GM19238 (cell line): ENCODE measurements around the gene N4BP3.
"Not testable (repeated sequence)": the region's sequence is repeated elsewhere in the genome, so short reads cannot be mapped to it uniquely, and the experiment has no call there.

Source experiments
- DNase-seq: peaks from one replicate; pipeline ENCODE4 v3.0.0; 2011; ENCODE audit warnings: low spot score; ENCODE audit not compliant: insufficient read length

Gene N4BP3, protein sequence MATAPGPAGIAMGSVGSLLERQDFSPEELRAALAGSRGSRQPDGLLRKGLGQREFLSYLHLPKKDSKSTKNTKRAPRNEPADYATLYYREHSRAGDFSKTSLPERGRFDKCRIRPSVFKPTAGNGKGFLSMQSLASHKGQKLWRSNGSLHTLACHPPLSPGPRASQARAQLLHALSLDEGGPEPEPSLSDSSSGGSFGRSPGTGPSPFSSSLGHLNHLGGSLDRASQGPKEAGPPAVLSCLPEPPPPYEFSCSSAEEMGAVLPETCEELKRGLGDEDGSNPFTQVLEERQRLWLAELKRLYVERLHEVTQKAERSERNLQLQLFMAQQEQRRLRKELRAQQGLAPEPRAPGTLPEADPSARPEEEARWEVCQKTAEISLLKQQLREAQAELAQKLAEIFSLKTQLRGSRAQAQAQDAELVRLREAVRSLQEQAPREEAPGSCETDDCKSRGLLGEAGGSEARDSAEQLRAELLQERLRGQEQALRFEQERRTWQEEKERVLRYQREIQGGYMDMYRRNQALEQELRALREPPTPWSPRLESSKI

DNA sequence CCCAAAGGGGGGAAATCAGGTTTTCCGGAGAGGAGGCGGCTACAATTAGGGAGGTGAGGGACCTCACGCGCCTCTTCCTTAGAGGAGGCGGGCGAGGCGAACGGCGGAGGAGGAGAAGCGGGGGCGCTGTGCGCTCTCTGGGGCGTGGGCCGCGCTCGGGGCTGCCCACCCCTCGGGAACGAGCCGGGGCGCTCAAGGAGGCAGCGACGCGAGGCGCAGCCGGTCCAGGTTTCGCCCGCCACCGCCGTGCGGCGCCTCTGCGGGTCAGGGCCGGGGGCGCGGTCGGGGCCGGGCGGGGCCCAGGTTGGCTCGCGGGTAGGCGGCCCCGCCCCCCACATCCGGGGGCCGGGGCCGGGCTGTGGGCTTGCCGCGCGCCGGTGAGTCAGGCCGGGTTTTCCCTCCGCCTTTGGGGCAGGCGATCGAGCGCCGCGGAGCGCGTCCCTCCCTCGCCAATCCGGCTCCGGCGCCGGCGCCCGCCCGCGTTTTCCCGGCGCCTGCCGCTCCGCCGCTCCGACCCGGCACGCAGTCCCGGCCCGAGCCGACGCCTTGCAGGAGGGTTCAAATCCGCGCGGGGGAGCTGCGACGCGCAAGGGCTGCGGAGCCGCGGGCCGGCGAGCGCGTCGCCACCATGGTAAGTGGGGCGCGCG lies at the start of gene N4BP3:
Gene N4BP3 (plus strand): TSS at position 392 of the 647 bp plus-strand sequence. CDS start 6,052 bp downstream, outside the sequence.
- peak; percentile 88 for DNase-seq

DNA sequence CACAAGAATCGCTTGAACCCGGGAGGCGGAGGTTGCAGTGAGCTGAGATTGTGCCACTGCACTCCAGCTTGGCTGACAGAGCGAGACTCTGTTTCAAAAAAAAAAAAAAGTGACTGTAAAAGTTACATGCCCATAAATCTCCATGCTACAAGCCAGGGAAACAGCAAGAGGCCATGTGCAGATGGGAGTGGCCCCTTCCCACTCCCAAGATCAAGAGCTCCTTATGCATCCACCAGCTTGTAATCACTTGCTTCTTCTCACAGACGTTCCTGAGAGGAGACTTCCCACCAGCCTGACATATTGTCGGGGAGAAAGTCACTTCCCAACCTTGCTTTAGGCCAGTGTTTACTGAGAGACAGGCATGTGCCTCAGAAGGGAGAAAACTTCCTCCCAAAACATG lies 45.6 kb upstream of the N4BP3 start:
- DNase-seq = no peak

DNA sequence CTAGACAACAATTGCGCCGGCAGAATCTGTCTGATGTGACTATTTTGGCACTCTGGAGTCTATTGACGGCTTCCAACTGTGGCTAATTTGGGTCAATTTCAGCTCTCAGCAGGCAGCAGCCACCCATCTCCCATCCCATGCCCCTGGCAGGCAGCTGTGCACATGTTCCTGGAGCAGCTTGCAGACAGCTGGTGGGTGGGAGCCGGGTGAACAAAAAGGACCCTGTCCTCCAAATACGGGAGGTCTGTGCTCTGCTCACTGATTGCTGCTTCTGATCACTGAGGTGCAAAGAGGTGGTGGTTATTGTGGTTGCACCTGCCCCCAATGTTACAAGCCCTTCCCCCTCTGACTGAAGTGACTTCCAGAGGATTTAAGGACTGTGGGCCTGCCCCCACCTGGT lies 45.0 kb upstream of the N4BP3 start:
- no peak for DNase-seq

DNA sequence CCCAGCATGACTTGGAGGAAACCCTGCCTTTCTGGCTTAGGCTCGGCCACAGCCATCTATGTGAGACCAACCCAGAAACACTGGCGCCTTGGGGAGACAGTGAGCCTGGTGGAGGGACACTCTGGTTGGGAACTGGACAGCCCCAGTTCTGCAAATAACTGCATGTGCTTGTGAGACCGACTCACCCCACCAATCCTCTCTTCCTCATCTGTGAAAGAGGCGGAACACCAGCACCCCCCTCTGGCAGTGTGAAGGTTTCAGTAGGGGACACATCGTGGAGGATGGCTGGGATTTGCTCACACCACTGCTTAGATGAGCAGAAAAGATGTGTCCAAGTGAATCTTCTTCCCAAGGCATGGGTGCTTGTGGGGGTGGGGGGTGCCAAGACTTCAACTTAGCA lies 43.4 kb upstream of the N4BP3 start:
- no peak for DNase-seq

DNA sequence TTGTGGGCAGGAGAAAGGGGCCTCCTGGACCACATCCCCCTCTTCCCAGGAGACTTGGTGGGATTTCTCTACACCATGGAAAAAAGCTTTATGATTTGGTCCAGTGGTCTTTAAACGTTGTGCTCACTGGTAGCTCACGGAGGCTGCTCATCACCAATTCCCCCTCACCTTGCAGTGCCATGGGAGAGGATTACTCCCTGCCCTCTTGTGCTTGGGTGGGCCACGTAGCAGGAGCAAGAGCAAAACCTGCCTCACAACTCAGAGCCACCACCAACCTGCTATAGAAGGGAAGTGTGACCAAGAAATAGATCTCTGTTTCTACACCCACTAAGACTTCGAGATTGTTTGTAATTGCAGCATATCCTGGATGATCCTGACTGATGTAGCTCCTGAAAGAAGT lies 42.2 kb upstream of the N4BP3 start:
- DNase-seq = no peak

DNA sequence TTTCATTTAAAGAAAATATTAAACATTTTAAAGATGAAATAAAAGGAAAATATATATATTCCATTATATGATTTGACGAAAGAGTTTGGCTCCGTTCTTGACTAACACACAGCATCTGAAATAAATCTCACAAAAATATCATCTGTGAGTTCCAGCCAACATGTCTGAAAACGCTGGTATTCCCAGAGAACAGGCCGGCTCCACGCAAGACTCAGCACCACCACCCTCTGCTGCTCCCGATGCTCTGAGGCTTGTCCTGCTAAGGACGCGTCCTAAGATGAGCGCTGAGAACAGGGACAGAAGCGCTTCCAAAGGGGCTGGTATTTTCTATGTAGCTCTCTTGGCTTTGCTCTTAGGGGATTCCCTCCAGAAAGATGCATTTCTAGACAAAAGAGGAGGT lies 40.6 kb upstream of the N4BP3 start:
- no peak for DNase-seq

DNA sequence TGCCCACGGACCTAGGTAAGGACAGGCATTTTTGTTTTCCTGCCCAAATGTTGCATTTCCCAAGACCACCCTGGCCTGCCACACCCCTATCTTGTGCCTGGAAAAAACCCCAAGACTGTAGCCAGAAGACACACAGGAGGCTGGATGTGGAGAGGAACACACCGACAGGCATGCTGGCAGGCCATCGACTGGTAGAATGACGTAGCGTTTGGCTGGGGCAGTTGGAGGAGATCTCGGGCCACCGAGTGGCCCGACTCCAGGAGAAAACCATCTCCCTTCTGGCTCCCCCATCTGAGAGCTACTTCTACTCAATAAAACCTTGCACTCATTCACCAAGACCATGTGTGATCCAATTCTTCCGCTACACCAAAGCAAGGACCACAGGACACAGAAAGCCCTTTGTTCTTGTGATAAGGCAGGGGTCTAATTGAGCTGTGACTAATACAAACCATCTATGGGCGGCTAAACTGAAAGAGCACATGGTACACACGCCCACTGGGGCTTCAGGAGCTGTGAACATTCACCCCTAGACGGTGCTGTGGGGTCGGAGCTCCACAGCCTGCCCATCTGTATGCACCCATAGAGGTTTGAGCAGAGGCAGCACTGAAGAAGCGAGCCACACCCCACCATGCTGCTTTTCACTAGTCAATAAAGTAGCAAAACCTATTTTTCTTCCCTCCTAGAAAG lies 38.9 kb upstream of the N4BP3 start:
- no peak for DNase-seq

DNA sequence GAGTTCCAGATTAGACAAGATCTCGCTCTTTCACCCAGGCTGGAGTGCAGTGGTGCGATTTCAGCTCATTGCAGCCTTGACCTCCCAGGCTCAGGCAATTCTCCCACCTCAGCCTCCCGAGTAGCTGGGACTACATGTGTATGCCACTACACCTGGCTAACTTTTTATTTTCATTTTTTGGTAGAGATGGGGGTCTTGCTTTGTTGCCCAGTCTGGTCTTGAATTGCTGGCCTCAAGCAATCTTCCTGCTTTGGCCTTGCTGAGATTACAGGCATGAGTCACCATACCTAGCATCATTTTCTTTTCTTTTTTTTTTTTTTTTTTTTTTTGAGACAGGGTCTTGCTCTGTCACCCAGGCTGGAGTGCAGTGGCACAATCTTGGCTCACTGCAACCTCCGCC lies 36.4 kb upstream of the N4BP3 start:
- DNase-seq = not testable (repeated sequence)

DNA sequence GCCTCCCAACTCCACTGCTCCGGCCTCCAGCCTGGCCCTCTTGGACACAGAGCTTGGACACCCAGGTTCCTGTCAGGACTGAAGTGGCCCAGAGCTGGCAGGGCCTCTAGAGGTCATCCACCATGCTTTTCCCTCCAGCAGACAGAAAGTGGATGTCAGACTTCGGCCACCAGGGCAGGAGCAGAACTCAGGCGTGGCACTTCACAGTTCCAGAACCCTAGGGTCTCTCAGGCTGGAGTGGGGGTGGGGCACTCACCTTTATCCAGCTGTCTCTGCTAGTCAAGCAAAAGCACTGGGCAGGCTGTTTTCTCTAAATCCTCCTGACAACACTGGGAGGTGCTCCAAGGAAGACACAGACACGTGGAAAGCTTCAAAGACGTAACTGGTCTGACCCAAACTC lies 35.6 kb upstream of the N4BP3 start:
- DNase-seq = no peak

DNA sequence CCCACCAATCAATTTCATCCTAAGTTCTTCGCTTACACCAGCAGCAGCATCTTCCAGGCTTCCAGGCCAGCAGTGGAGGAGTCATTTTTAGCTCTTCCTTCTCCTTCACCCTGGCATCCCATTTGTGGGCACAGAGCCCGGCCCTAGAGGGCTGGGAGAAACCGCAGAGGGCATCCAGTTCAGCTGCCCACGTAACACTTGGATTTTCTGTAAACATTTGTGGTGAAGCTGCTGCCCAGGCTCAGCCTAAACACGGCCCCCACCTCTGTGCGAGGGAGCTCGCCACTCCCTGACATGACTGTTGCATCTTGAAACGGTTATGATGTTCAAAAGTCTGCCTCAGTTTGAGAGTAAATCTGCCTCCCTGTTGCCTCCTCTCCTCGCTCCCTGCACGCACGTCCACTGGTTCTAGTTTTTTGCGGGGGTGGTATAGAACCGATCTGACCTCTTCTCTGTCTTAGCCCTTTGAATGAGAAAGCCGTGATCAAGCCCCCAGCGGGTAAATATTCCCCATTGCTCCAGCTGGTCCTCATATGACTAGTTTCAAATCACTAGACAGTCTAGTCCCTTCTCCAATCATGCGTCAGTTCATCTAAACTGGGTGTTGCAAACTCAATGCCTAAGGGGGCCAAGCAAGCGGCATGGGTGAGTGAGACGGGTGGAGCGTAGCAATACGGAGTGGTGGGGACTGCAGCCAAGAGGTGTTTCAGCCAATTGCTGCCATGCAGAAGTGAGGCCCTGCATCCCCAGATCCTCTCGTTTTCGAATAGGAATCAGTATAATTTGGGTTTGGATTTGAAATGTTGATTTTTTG lies 34.9 kb upstream of the N4BP3 start:
- no peak for DNase-seq

DNA sequence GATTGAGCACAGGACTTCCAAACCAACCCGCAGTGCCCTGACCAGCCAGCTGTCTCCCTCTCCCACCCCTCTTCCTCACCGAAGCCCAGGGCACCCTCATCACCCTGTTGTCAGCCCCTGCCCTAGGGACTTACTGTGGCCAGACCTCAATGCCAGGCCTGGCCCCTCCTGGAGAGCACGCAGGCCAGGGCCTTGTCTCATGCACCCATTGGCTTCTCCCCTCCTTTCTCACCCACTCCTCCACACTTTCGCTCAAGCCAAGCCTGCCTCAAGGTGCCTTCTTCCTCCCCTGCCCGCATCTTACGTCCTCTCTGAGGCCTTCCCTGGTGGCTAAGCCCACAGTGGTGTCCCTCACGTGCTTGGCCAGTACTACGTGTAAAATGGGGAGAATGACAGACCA lies 33.3 kb upstream of the N4BP3 start:
- no peak for DNase-seq

DNA sequence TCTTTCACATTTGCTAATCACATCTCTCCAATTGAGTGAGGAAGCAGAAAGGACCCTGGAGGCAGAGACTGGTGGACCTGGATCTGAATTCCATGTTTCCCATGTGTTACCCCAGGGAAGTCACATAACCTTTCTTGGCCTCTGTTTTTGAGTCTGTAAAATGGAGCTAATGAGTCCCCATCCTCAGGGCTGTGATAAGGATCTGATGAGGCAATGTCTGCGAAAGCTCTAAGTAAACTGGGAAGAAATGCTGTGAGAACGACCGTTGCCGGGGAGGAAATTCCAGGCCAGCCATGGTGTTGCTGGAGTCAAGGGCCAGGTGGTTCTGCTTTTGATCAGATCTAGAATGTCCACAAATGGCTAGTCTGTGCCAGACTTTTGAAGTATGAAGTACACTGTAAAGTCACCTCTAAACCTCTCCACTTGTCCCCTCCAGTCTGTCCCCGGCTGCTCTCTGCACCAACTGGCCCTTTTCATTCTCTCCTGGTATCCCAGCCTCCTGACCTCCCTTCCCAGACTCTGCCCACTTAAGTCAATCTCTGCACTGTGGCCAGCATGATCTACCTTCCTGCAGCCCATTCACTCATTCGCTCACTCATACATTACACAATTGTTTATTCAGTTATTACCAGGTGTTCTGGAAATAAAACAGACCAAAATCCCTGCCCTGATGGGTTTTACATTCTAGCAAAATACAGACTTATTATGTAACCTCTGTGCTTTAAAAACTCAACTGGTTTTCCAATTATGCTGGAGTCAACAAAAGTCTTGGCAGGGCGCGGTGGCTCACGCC lies 32.5 kb upstream of the N4BP3 start:
- DNase-seq = no peak

DNA sequence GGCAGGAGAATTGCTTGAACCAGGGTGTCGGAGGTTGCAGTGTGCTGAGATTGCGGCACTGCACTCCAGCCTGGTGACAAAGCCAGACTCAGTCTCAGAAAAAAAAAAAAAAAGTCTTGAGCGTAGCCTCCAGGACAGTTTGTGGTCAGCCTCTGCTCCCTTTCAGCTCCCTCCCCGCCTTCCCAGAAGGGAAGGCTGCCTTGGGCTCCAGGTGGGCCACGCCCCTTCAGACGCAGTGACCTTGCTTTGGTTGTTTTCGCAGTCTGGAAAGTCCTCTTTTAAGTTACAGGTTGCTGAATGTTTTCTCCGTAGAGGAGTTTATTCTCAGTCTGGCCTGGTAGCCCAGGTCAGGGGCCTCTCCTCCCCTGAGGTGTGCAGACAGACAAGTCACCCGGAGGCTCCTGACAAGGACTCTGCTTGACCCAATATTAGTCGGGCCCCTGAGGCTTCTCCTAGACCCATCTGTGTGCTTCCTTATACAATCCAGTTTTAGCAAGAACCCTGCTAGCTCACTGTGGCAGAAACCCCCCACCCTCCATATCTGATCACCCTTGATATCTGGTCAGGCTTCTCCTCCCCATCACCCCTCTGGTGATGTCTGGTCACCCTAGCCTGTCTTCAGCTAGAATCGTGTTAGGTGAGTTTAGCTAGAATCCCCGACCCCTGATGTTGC lies 31.6 kb upstream of the N4BP3 start:
- DNase-seq = no peak

DNA sequence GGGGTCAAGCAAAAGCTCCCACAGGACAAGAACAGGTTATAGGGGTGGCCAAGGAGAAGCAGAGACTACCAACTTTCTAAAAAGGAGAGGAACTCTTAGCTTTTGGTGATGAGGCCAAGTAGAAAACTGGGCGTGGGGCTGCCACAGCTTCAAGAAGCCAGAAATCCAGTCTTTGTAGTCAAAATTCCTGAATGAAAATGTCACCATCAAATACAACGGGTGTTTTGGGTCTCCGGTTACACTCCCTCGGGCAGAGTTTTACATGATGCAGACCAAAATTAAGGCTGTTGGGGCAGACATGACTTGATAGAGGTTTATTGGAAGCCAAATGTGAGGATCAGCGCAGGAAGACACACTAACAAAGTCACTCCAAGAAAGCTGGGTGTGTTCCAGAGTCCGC lies 29.4 kb upstream of the N4BP3 start:
- no peak for DNase-seq

DNA sequence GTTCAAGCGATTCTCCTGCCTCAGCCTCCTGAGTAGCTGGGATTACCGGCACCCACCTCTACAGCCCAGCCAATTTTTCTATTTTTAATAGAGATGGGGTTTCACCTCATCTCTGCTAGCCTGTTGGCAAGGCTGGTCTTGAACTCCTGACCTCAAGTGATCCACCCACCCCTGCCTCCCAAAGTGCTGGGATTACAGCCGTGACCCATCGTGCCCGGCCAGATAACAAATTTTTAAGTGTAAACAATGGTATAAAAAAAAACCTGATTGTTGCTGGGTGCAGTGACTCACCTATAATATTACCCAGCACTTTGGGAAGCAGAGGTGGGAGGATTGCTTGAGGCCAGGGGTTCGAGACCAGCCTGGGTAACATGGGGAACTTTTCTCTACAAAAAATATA lies 28.0 kb upstream of the N4BP3 start:
- no peak for DNase-seq

DNA sequence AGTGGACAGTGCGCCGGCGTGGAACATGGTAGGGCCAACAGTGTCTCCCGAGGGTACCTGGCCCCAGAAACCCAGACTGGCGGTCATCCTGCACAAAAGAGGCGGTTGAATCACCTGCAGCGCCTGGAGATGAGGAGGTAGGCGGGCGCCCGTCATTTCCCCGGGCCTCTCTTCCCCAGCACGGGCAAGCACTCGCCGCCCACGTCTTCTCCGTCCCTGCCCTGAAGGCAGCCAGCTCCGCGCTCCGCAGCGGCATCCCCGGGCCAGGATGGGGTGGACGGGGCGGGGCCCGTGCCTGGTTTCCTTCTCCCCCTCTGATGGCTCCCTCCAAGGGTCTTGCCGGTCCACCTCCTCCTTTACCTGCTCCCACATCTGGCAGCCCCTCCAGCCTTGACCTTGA lies 27.1 kb upstream of the N4BP3 start:
- no peak for DNase-seq

DNA sequence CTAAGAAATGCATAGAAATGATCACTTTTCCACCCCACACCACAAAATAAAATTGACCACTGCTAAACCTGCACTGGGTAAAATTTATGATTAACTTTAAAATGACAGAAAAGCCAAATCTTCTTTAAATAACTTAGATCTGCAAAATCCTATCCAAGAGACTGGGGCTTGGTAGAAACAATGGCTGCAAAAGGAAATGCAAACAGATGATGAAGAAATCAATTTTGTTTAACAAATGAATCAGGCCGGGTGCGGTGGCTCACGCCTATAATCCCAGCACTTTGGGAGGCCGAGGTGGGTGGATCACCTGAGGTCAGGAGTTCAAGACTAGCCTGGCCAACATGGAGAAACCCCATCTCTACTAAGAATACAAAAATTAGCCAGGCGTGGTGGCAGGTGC lies 26.1 kb upstream of the N4BP3 start:
- not testable (repeated sequence) for DNase-seq

DNA sequence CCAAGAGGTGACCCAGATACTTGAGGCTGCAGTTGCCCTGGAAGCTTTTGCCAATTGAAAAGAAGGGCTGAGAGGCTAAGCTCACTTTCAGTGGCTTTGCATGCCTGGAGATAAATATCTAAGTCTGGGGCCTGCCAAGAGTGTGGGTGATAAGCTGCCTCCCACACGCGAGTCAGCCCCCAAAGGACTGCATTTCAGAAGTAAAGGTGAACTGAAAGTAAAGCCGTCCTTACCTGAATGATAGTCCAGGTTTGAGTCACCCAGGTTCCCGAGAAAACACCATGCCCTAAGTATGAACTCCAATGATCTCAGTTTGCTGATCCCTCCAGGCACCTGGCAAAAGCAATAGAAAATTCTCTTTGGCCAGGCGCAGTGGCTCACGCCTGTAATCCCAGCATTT lies 22.5 kb upstream of the N4BP3 start:
- no peak for DNase-seq

DNA sequence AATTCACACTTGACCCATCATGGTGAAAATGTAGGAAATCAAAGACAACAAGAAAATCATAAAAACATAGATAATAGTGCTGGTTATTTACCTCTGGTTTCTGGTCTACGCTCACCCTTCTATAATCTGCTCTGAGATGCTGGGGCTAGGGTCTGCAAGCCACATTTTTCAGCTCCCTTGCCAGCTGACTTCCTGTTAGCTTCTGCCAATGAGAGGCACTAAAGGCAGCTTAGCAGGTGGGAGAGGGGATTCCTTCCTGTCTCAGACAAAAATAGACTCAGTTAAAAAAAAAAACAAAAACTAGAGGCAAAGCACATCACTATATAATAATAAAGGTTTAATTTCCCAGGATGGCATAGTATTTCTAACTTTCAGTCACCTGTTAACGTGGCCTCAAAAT lies 20.2 kb upstream of the N4BP3 start:
- no peak for DNase-seq

DNA sequence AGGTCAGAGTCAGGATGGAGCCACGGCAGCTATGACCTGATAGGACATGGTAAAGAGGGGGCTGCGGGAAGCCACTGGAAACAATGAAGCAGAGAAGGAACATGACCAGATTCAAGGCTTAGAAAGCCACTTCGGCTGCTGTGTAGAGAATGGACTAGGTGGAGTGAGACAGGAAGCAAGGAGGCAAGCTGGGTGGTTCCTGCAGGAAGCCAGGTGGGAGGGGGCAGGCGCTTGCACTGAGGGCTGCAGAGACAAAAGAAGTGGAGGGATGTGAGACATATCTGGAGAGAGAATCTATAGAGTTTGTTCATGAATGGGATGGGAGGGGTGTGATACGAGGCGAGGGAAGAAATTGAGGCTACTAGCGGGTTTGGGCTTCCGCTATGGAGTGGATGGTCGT lies 19.0 kb upstream of the N4BP3 start:
- DNase-seq = no peak
